ENCODE data around the gene C2orf42.
"Not testable (repeated sequence)": the region's sequence is repeated elsewhere in the genome, so short reads cannot be mapped to it uniquely, and the experiment has no call there.

GRCh38 chr2:70223305-70223704 lies 32.5 kb upstream of the C2orf42 start:
- not testable (repeated sequence) for TF ChIP-seq CTCF (conservative IDR thresholded peaks at IDR 0.05; ENCODE audit: low read depth, low read length); EZH2 (IDR thresholded peaks at IDR 0.05; ENCODE audit: low read length, unreplicated experiment)
